ENCODE data around the gene RASSF1.
"Not testable (repeated sequence)": the region's sequence is repeated elsewhere in the genome, so short reads cannot be mapped to it uniquely, and the experiment has no call there.

- not testable (repeated sequence) for TF ChIP-seq CTCF (IDR thresholded peaks at IDR 0.05; ENCODE audit: control extremely low read depth in 1 of 3, insufficient read depth in 1 of 3, low read depth in 1 of 3, low read length in 3 of 3); EP300 (IDR thresholded peaks at IDR 0.05; ENCODE audit: borderline replicate concordance in 1 of 2, low read depth in 2 of 2, low read length in 2 of 2); POLR2AphosphoS5 (IDR thresholded peaks at IDR 0.05; ENCODE audit: low read depth, low read length); GABPA (IDR thresholded peaks at IDR 0.05; ENCODE audit: borderline replicate concordance, insufficient read depth, low read length); POLR2A (IDR thresholded peaks at IDR 0.05; ENCODE audit: control extremely low read depth in 1 of 2, low read depth in 2 of 2, low read length in 2 of 2); SRF (IDR thresholded peaks at IDR 0.05; ENCODE audit: low read depth, low read length); KDM1A (IDR thresholded peaks at IDR 0.05; ENCODE audit: borderline replicate concordance, low read length); CHD2 (IDR thresholded peaks at IDR 0.05; ENCODE audit: low read length); RAD21 (IDR thresholded peaks at IDR 0.05 in 1 of 2, conservative IDR thresholded peaks at IDR 0.05 in 1 of 2; ENCODE audit: low read depth in 2 of 2, low read length in 2 of 2); RXRA (IDR thresholded peaks at IDR 0.05; ENCODE audit: insufficient read depth, low read depth, low read length); SIN3A (conservative IDR thresholded peaks at IDR 0.05 in 1 of 2, IDR thresholded peaks at IDR 0.05 in 1 of 2; ENCODE audit: low read depth in 1 of 2, low read length in 2 of 2); RFX5 (IDR thresholded peaks at IDR 0.05; ENCODE audit: borderline replicate concordance, low read depth, low read length); SP1 (IDR thresholded peaks at IDR 0.05; ENCODE audit: low read depth, low read length); JUND (IDR thresholded peaks at IDR 0.05; ENCODE audit: low read length)
Measured at GRCh38 chr3:50312041-50312440, 28.6 kb downstream of the RASSF1 start.

Data from H1 (cell line).